DOHH2 (cell line): Measurements from ENCODE around the gene CLSTN1.

Source experiments
- CTCF ChIP-seq: fragments of 200-600 bp; sonication (generic); IDR thresholded peaks from one replicate; pipeline ENCODE4 v1.5.1; 2014; ENCODE audit warnings: antibody characterized with exemption, mild to moderate bottlenecking, low read depth, low read length; ENCODE audit not compliant: poor library complexity, severe bottlenecking
- EZH2phosphoT487 ChIP-seq: fragments of 200-600 bp; sonication (generic); IDR thresholded peaks from 2 replicates; pipeline ENCODE4 v1.6.1; 2017; ENCODE audit warnings: borderline replicate concordance, mild to moderate bottlenecking, antibody characterized with exemption, low read length, moderate library complexity, mixed read lengths

DNA sequence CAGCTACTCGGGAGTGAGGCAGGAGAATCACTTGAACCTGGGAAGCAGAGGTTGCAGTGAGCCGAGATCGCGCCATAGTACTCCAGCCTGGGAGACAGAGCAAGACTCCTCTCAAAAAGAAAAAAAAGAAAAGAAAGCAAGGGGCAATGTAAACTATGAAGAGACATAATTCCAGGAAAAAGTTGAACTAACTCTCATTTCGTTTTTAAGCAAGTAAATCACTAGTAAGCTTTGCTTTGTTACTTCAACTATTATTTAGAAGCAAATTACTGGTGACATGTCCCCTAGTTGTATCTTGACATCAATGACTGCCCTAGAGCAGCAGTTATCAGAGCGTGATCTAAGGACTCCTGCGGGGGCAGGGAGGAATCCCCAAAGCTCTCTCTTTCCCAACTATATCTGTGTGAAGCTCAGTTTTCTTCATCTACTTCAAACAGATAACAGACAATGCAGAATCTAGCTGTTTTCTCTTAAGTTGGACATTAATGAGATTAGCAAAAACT lies 18.7 kb downstream of the CLSTN1 start:
- no peak for TF ChIP-seq CTCF
- TF ChIP-seq EZH2phosphoT487 = no peak
